GM20431 (cell line): ENCODE data around the gene MZT2A.
"Not testable (repeated sequence)": the region's sequence is repeated elsewhere in the genome, so short reads cannot be mapped to it uniquely, and the experiment has no call there.

Experiments
- in situ Hi-C: fragments of 300-500 bp; cut with MseI, MboI; formaldehyde crosslinking; loops from one replicate; pipeline ENCODE4 v1.15.0; 2020; ENCODE audit warnings: low sequenced_read_pairs; ENCODE audit not compliant: unreplicated experiment

Gene MZT2A

GRCh38 chr2:131521524-131521923, 29.3 kb upstream of the MZT2A start:
- in situ Hi-C loops: not testable (repeated sequence)

GRCh38 chr2:131520526-131520925, 28.3 kb upstream of the MZT2A start:
- in situ Hi-C loops: no loop called here

GRCh38 chr2:131519871-131520470, 27.8 kb upstream of the MZT2A start:
- in situ Hi-C loops: not testable (repeated sequence)

GRCh38 chr2:131519466-131519865, 27.3 kb upstream of the MZT2A start:
- in situ Hi-C loops: no loop called here

GRCh38 chr2:131518531-131518930, 26.3 kb upstream of the MZT2A start:
- in situ Hi-C loops: not testable (repeated sequence)

GRCh38 chr2:131517856-131518255, 25.7 kb upstream of the MZT2A start:
- in situ Hi-C loops: not testable (repeated sequence)

GRCh38 chr2:131517106-131517831, 25.1 kb upstream of the MZT2A start:
- in situ Hi-C loops: no loop called here

GRCh38 chr2:131516621-131517020, 24.4 kb upstream of the MZT2A start:
- in situ Hi-C loops: not testable (repeated sequence)

- in situ Hi-C loops: no loop called here
These were observed 23.8 kb upstream of the MZT2A start for GRCh38 chr2:131516011-131516410.

- in situ Hi-C loops: not testable (repeated sequence)
These were observed 23.0 kb upstream of the MZT2A start for GRCh38 chr2:131515235-131515634.

- in situ Hi-C loops: not testable (repeated sequence)
These were observed 22.4 kb upstream of the MZT2A start for GRCh38 chr2:131514408-131515166.

- in situ Hi-C loops: not testable (repeated sequence)
These were observed 20.0 kb upstream of the MZT2A start for GRCh38 chr2:131511969-131512870.

- in situ Hi-C loops: not testable (repeated sequence)
These were observed 19.2 kb upstream of the MZT2A start for GRCh38 chr2:131511291-131511968.

GRCh38 chr2:131509615-131510014, 17.4 kb upstream of the MZT2A start:
- in situ Hi-C loops: no loop called here

- in situ Hi-C loops: not testable (repeated sequence)
These were observed 12.0 kb upstream of the MZT2A start for GRCh38 chr2:131504082-131504750.

- in situ Hi-C loops: not testable (repeated sequence)
These were observed 11.4 kb upstream of the MZT2A start for GRCh38 chr2:131503587-131503986.

- in situ Hi-C loops: not testable (repeated sequence)
These were observed 6.2 kb upstream of the MZT2A start for GRCh38 chr2:131498321-131498973.

- in situ Hi-C loops: not testable (repeated sequence)
These were observed 3.3 kb upstream of the MZT2A start for GRCh38 chr2:131495506-131495905.
